ENCODE data around the gene RHOBTB3. TPM values are rescaled to one million over a fixed set of nuclear protein-coding genes. Genes with fewer than 3 reads are reported as not detected.

The RHOBTB3 gene
- total and polyA plus RNA-seq, 2 experiments from 2014 or later: 147 to 202 TPM

DNA sequence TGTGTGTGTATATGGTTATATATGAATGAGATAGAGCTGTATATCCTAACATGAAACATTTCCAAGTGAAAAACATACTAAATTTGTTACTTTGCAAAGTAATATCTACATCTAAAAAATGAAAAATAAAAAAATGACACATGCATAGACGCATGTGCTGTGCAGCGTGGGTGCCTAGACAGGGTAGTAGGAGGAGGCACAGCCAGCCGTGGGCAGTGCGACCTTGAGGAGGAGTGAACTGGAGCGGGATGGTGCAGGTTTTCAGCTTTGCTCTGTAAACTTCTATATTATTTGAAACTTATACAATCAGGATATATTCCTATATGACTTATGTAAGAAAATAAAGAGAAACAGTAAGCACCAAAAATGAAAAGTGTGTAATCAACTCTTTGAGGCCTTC lies 106.4 kb downstream of the RHOBTB3 start:
- DNase-seq: no peak
- Histone ChIP-seq H3K9me2 (ENCODE audit: insufficient read depth) (no peaks in the 10 kb centered on the region), H2AFZ (no peak overlapping the region), H3F3A (ENCODE audit: insufficient read depth) (peaks cover 34% of the 10 kb centered on the region), H3K27ac (no peak overlapping the region), H3K27me3 (replicated peaks; ENCODE audit: insufficient read depth) (no peaks in the 10 kb centered on the region), H3K4me2 (ENCODE audit: unreplicated experiment) (no peak overlapping the region), H3K4me1 (ENCODE audit: insufficient read depth) (peaks cover 38% of the 10 kb centered on the region), H3K9ac (no peak overlapping the region), H4K20me1 (ENCODE audit: insufficient read depth) (no peaks in the 10 kb centered on the region), H3K4me3 (no peak overlapping the region), H3K79me2 (ENCODE audit: insufficient read depth) (no peaks in the 10 kb centered on the region), H3K9me3 (ENCODE audit: low read depth) (no peaks in the 10 kb centered on the region), H3K36me3 (ENCODE audit: low read depth) (no peaks in the 10 kb centered on the region)
- in situ Hi-C loops (cut with MboI): no loop called here
- TF ChIP-seq EZH2 (IDR thresholded peaks at IDR 0.05; ENCODE audit: insufficient read depth, poor library complexity, severe bottlenecking) (no peak), EZH2phosphoT487 (IDR thresholded peaks at IDR 0.05; ENCODE audit: insufficient read depth, low read depth) (no peak)
- 97% methylated on average over 5 of the region's 5 CpGs for WGBS, 2 experiments (ENCODE audit: low coverage in 1 of 2, low lambda C conversion rate in 2 of 2, missing lambda C conversion rate in 2 of 2)

DNA sequence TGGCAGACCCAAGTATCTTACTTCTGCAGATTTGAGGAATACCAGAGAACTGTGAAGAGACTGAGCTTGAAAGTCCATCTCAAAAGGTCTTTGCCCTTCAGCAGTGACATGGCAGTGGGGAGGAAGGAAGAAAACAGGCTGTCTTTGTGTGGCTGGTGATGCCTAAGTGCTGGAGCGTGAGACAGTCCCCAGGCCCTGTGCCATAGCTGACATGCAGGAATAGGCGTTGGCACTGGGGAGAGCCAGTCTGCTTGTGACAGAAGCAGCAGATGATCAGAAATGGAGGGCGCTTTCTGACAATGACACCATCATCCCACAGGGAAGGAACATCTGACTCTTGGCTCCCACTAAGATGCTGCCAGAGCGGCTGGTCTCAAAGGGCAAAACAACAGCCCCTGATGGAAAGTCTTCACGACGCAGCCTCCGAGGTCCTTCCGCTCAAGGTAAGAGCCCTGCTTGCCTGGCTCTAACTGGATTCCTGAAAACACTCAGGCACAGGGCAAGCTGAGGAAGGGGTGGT lies 106.9 kb downstream of the RHOBTB3 start:
- H3K79me2 ChIP-seq (ENCODE audit: insufficient read depth): no peaks in the 10 kb centered on the region
- in situ Hi-C loops (cut with MboI): no loop called here
- H3K36me3 ChIP-seq (ENCODE audit: low read depth): no peaks in the 10 kb centered on the region

DNA sequence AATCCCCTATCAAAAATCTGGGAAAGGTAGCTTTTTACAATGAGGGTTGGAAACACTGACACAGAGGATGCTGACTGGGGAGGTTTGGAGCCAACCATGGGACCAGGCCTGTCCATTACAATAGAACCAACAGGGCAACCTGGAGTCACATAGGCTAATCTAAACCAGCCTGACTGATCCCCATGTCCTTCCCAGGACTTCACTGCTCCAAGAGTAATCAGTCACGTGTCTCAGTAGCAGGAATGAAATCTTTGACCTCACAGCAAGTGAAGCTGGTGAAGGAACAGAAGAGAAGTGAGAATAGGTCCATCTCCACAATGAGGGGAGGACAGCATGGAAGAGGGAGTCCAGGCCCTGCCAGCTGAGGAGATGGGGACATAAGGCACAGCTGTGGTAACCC lies 107.4 kb downstream of the RHOBTB3 start:
- H3K79me2 ChIP-seq (ENCODE audit: insufficient read depth): no peaks in the 10 kb centered on the region
- no peaks in the 10 kb centered on the region for H3K36me3 ChIP-seq (ENCODE audit: low read depth)
- no peak overlapping the region for H3K4me3 ChIP-seq
- WGBS, 2 experiments (ENCODE audit: low coverage in 1 of 2, low lambda C conversion rate in 2 of 2, missing lambda C conversion rate in 2 of 2): 29 to 39% methylated on average over 1 of the region's 1 CpG
- no peak for TF ChIP-seq EZH2phosphoT487 (IDR thresholded peaks at IDR 0.05; ENCODE audit: insufficient read depth, low read depth)
- TF ChIP-seq EZH2 (IDR thresholded peaks at IDR 0.05; ENCODE audit: insufficient read depth, poor library complexity, severe bottlenecking): no peak
- H3K9ac ChIP-seq: no peak overlapping the region
- H2AFZ ChIP-seq: no peak overlapping the region
- H3K4me2 ChIP-seq (ENCODE audit: unreplicated experiment): no peak overlapping the region
- no peaks in the 10 kb centered on the region for H3K9me2 ChIP-seq (ENCODE audit: insufficient read depth)
- H3K27ac ChIP-seq: no peak overlapping the region
- peaks cover 49% of the 10 kb centered on the region for H3K4me1 ChIP-seq (ENCODE audit: insufficient read depth)
- H3K27me3 ChIP-seq (replicated peaks; ENCODE audit: insufficient read depth): no peaks in the 10 kb centered on the region
- H3F3A ChIP-seq (ENCODE audit: insufficient read depth): peaks cover 37% of the 10 kb centered on the region
- H3K9me3 ChIP-seq (ENCODE audit: low read depth): no peaks in the 10 kb centered on the region
- H4K20me1 ChIP-seq (ENCODE audit: insufficient read depth): no peaks in the 10 kb centered on the region
- no peak for DNase-seq
- in situ Hi-C loops (cut with MboI): no loop called here

More for the DNA sequence above, 106.9 kb downstream of the RHOBTB3 start:
- Histone ChIP-seq H3K4me2 (ENCODE audit: unreplicated experiment) (no peak overlapping the region), H3K4me1 (ENCODE audit: insufficient read depth) (peaks cover 44% of the 10 kb centered on the region), H3K9ac (no peak overlapping the region), H3K27ac (no peak overlapping the region), H3K27me3 (replicated peaks; ENCODE audit: insufficient read depth) (no peaks in the 10 kb centered on the region), H4K20me1 (ENCODE audit: insufficient read depth) (no peaks in the 10 kb centered on the region), H3K4me3 (no peak overlapping the region), H2AFZ (no peak overlapping the region), H3K9me2 (ENCODE audit: insufficient read depth) (no peaks in the 10 kb centered on the region), H3K9me3 (ENCODE audit: low read depth) (no peaks in the 10 kb centered on the region), H3F3A (ENCODE audit: insufficient read depth) (peaks cover 37% of the 10 kb centered on the region)
- DNase-seq: no peak
- TF ChIP-seq EZH2phosphoT487 (IDR thresholded peaks at IDR 0.05; ENCODE audit: insufficient read depth, low read depth) (no peak), EZH2 (IDR thresholded peaks at IDR 0.05; ENCODE audit: insufficient read depth, poor library complexity, severe bottlenecking) (no peak)
- 94 to 97% methylated on average over 8 of the region's 8 CpGs for WGBS, 2 experiments (ENCODE audit: low coverage in 1 of 2, low lambda C conversion rate in 2 of 2, missing lambda C conversion rate in 2 of 2)

DNA sequence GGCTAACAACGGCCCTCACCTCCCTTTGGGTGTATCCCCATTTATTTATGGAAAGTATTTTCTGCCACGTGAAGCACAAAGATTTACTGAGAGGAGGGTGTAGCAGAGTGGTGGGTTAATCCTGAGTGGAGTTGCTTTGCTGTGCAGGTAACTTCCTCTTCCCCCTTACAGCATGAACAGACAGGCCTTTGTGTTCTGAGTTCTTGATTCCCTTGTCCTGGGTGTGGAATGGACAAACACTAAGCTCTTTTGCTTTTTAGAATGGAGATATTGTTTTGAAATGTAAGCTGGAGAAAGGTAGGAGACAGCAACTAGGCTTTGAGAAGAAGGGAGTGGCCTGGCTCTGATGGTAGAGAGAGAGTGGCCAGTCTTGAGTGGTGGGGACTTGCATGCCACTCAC lies 108.5 kb downstream of the RHOBTB3 start:
- no peaks in the 10 kb centered on the region for H3K79me2 ChIP-seq (ENCODE audit: insufficient read depth)
- no peak for DNase-seq
- no peak overlapping the region for H3K4me2 ChIP-seq (ENCODE audit: unreplicated experiment)
- H3K9me3 ChIP-seq (ENCODE audit: low read depth): no peaks in the 10 kb centered on the region
- H3K9ac ChIP-seq: no peak overlapping the region
- peaks cover 31% of the 10 kb centered on the region for H3F3A ChIP-seq (ENCODE audit: insufficient read depth)
- no peaks in the 10 kb centered on the region for H3K9me2 ChIP-seq (ENCODE audit: insufficient read depth)
- no peaks in the 10 kb centered on the region for H4K20me1 ChIP-seq (ENCODE audit: insufficient read depth)
- 76 to 90% methylated on average over 2 of the region's 2 CpGs for WGBS, 2 experiments (ENCODE audit: low coverage in 1 of 2, low lambda C conversion rate in 2 of 2, missing lambda C conversion rate in 2 of 2)
- H3K27me3 ChIP-seq (replicated peaks; ENCODE audit: insufficient read depth): no peaks in the 10 kb centered on the region
- peaks cover 43% of the 10 kb centered on the region for H3K4me1 ChIP-seq (ENCODE audit: insufficient read depth)
- TF ChIP-seq EZH2phosphoT487 (IDR thresholded peaks at IDR 0.05; ENCODE audit: insufficient read depth, low read depth) (no peak), EZH2 (IDR thresholded peaks at IDR 0.05; ENCODE audit: insufficient read depth, poor library complexity, severe bottlenecking) (no peak)
- in situ Hi-C loops (cut with MboI): loop anchor here (10.0 kb wide), 1 partner anchor 175 kb away; no protein-coding TSS in a partner anchor
- no peak overlapping the region for H3K4me3 ChIP-seq
- H3K27ac ChIP-seq: no peak overlapping the region
- no peaks in the 10 kb centered on the region for H3K36me3 ChIP-seq (ENCODE audit: low read depth)
- H2AFZ ChIP-seq: no peak overlapping the region
